HG02870 (cell line): Measurements from ENCODE around the gene NCOA7.
A peak's percentile ranks its signal among the peaks of the same experiment; 100 is the strongest.
"Not testable (repeated sequence)": the region's sequence is repeated elsewhere in the genome, so short reads cannot be mapped to it uniquely, and the experiment has no call there.

Source experiments
- ATAC-seq: cut with Tn5 transposase; IDR thresholded peaks from one replicate; pipeline ENCODE4 v1.9.1; 2021; ENCODE audit warnings: mild to moderate bottlenecking, moderate library complexity; ENCODE audit not compliant: unreplicated experiment

The NCOA7 gene

GRCh38 chr6:125753218-125753936, 37.4 kb upstream of the NCOA7 start:
- ATAC-seq = no peak

GRCh38 chr6:125753937-125754259, 36.9 kb upstream of the NCOA7 start:
- no peak for ATAC-seq

GRCh38 chr6:125754566-125754965, 36.2 kb upstream of the NCOA7 start:
- ATAC-seq = no peak

GRCh38 chr6:125759184-125759902, 31.4 kb upstream of the NCOA7 start:
- ATAC-seq = no peak

GRCh38 chr6:125759959-125760457, 30.8 kb upstream of the NCOA7 start:
- ATAC-seq = no peak

- ATAC-seq = no peak
Measured at GRCh38 chr6:125764121-125764671, 26.6 kb upstream of the NCOA7 start.

GRCh38 chr6:125765944-125766343, 24.8 kb upstream of the NCOA7 start:
- no peak for ATAC-seq

GRCh38 chr6:125766641-125767040, 24.1 kb upstream of the NCOA7 start:
- no peak for ATAC-seq

GRCh38 chr6:125769147-125769783, 21.5 kb upstream of the NCOA7 start:
- ATAC-seq = no peak

- ATAC-seq = no peak
Measured at GRCh38 chr6:125773387-125774341, 17.1 kb upstream of the NCOA7 start.

- ATAC-seq = not testable (repeated sequence)
Measured at GRCh38 chr6:125776107-125776826, 14.5 kb upstream of the NCOA7 start.

GRCh38 chr6:125779924-125780539, 10.7 kb upstream of the NCOA7 start:
- peak; percentile 79 for ATAC-seq

- peak; percentile 75 for ATAC-seq
Measured at GRCh38 chr6:125780540-125781313, 10.0 kb upstream of the NCOA7 start.

GRCh38 chr6:125781314-125781868, 9.4 kb upstream of the NCOA7 start:
- peak; percentile 39 for ATAC-seq

GRCh38 chr6:125784365-125784764, 6.4 kb upstream of the NCOA7 start:
- no peak for ATAC-seq

- no peak for ATAC-seq
Measured at GRCh38 chr6:125787791-125788190, 3.0 kb upstream of the NCOA7 start.

- ATAC-seq = no peak
Measured at GRCh38 chr6:125789167-125789566, 1.6 kb upstream of the NCOA7 start.
